ENCODE measurements around the gene PPP1R3G.

Gene PPP1R3G

DNA sequence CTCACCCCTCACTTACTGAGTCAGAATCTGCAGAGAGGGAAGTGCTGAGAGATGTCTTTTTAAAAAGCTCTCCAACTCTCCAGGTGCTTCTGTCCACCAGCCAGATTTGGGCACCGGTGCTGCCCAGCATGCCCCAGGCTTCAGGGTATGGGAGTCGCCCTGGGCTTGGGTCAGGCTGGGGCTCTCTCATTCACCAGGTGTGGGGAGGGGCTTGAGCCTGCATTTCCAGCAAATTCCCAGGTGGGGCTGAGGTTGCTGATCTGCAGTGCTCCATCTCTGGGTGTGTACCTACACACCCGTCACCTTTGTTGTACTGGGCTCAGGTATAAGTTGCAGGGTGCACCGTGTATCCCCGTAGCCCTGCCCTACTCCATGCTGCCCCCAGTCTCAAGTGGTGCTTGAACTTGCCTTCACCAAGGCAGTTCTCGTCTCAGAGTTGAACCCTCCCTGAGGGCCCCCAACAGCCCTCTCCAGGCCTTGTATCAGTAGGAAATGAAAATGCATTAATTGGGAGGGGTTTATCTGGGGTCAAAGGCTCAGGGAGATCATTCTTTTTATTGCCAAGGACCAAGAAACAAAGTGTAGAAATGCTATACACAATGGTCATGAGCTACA, 23.5 kb downstream of the PPP1R3G start:
- H3K4me3 ChIP-seq (ENCODE audit: low read length, poor library complexity, severe bottlenecking), result no peak overlapping the region
- H3K9ac ChIP-seq (ENCODE audit: low read depth, low read length, poor library complexity, severe bottlenecking), result no peak overlapping the region
- H2AFZ ChIP-seq (ENCODE audit: low read length), result no peak overlapping the region
- H3K9me2 ChIP-seq (replicated peaks; ENCODE audit: low read depth, low read length), result no peaks in the 10 kb centered on the region
- no peaks in the 10 kb centered on the region for H3K79me2 ChIP-seq (ENCODE audit: insufficient read depth, low read length)
- H3K4me1 ChIP-seq (ENCODE audit: insufficient read depth, low read length, poor library complexity, severe bottlenecking), result no peaks in the 10 kb centered on the region
- TF ChIP-seq EZH2phosphoT487 (IDR thresholded peaks at IDR 0.05; ENCODE audit: borderline replicate concordance), result no peak
- TF ChIP-seq, protein P1, sequence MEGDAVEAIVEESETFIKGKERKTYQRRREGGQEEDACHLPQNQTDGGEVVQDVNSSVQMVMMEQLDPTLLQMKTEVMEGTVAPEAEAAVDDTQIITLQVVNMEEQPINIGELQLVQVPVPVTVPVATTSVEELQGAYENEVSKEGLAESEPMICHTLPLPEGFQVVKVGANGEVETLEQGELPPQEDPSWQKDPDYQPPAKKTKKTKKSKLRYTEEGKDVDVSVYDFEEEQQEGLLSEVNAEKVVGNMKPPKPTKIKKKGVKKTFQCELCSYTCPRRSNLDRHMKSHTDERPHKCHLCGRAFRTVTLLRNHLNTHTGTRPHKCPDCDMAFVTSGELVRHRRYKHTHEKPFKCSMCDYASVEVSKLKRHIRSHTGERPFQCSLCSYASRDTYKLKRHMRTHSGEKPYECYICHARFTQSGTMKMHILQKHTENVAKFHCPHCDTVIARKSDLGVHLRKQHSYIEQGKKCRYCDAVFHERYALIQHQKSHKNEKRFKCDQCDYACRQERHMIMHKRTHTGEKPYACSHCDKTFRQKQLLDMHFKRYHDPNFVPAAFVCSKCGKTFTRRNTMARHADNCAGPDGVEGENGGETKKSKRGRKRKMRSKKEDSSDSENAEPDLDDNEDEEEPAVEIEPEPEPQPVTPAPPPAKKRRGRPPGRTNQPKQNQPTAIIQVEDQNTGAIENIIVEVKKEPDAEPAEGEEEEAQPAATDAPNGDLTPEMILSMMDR (conservative IDR thresholded peaks at IDR 0.05; ENCODE audit: low read length), result no peak
- no peaks in the 10 kb centered on the region for H3K9me3 ChIP-seq (ENCODE audit: insufficient read depth, low read depth, low read length)
- no peaks in the 10 kb centered on the region for H3K27me3 ChIP-seq (ENCODE audit: insufficient read depth, low read length, poor library complexity, severe bottlenecking)
- no peak overlapping the region for H3K4me2 ChIP-seq (ENCODE audit: low read depth, low read length, poor library complexity, severe bottlenecking)
- no peaks in the 10 kb centered on the region for H3F3A ChIP-seq (ENCODE audit: low read depth)
- no peaks in the 10 kb centered on the region for H4K20me1 ChIP-seq (ENCODE audit: insufficient read depth, low read length, poor library complexity, severe bottlenecking)
- peaks cover 3% of the 10 kb centered on the region; the same call in 1 of the 2 replicates for H3K36me3 ChIP-seq (ENCODE audit: insufficient read depth, low read length)

DNA sequence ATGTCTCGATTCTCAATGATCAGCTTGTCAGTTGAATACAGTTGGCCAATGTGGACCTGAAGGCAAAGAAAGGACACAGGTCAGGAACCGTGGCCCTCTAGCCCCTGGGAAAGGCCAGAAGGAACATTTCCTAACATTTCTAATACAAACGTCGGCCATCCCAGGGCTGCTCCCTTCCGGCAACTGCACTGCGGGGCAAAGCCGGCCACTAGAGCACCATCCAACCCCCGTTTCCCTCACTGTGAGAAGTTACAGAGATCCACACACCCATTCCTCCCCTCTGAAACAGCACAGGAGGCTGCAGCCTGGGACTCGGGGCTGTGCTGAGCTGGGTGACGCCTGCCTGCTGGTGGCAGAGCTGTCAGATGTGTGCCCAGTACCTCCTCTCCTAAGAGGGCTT, 24.3 kb downstream of the PPP1R3G start:
- H3K9ac ChIP-seq (ENCODE audit: low read depth, low read length, poor library complexity, severe bottlenecking), result no peak overlapping the region
- H3F3A ChIP-seq (ENCODE audit: low read depth), result no peaks in the 10 kb centered on the region
- no peak for TF ChIP-seq EZH2phosphoT487 (IDR thresholded peaks at IDR 0.05; ENCODE audit: borderline replicate concordance)
- TF ChIP-seq, protein P1 (conservative IDR thresholded peaks at IDR 0.05; ENCODE audit: low read length), result no peak
- no peaks in the 10 kb centered on the region for H3K79me2 ChIP-seq (ENCODE audit: insufficient read depth, low read length)
- H2AFZ ChIP-seq (ENCODE audit: low read length), result no peak overlapping the region
- no peaks in the 10 kb centered on the region for H3K4me1 ChIP-seq (ENCODE audit: insufficient read depth, low read length, poor library complexity, severe bottlenecking)
- no peaks in the 10 kb centered on the region for H3K9me2 ChIP-seq (replicated peaks; ENCODE audit: low read depth, low read length)
- no peak overlapping the region for H3K4me3 ChIP-seq (ENCODE audit: low read length, poor library complexity, severe bottlenecking)
- no peaks in the 10 kb centered on the region for H3K9me3 ChIP-seq (ENCODE audit: insufficient read depth, low read depth, low read length)
- H3K27me3 ChIP-seq (ENCODE audit: insufficient read depth, low read length, poor library complexity, severe bottlenecking), result no peaks in the 10 kb centered on the region
- H3K4me2 ChIP-seq (ENCODE audit: low read depth, low read length, poor library complexity, severe bottlenecking), result no peak overlapping the region
- H3K36me3 ChIP-seq (ENCODE audit: insufficient read depth, low read length), result peaks cover 3% of the 10 kb centered on the region; the same call in 1 of the 2 replicates
- no peaks in the 10 kb centered on the region for H4K20me1 ChIP-seq (ENCODE audit: insufficient read depth, low read length, poor library complexity, severe bottlenecking)

DNA sequence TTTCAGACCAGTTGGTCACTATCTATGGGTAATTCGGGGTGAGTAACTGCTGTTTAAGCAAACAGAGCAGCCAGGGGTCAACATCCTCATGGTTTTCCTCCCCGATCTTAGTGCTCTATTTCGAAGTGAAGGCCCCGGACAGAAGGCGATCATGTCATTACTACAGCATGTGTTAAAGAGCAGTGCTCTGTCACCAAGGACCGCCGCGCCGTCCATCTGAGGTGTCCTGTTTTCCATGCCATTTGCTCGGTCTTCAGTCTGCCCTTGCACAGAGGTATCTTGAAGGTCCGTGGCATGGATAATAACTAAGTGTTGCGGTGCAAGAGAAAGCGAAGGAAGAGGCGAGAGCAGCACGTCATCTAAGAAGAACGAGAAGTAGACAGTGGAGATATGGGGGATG, 25.1 kb downstream of the PPP1R3G start:
- H3K9me3 ChIP-seq (ENCODE audit: insufficient read depth, low read depth, low read length), result no peaks in the 10 kb centered on the region
- H3K4me2 ChIP-seq (ENCODE audit: low read depth, low read length, poor library complexity, severe bottlenecking), result no peak overlapping the region
- no peak overlapping the region for H3K9ac ChIP-seq (ENCODE audit: low read depth, low read length, poor library complexity, severe bottlenecking)
- no peaks in the 10 kb centered on the region for H3K9me2 ChIP-seq (replicated peaks; ENCODE audit: low read depth, low read length)
- peaks cover 3% of the 10 kb centered on the region; the same call in 1 of the 2 replicates for H3K36me3 ChIP-seq (ENCODE audit: insufficient read depth, low read length)
- no peak for TF ChIP-seq EZH2phosphoT487 (IDR thresholded peaks at IDR 0.05; ENCODE audit: borderline replicate concordance)
- TF ChIP-seq, protein P1 (conservative IDR thresholded peaks at IDR 0.05; ENCODE audit: low read length), result no peak
- no peak overlapping the region for H2AFZ ChIP-seq (ENCODE audit: low read length)
- no peak overlapping the region for H3K4me3 ChIP-seq (ENCODE audit: low read length, poor library complexity, severe bottlenecking)
- H4K20me1 ChIP-seq (ENCODE audit: insufficient read depth, low read length, poor library complexity, severe bottlenecking), result no peaks in the 10 kb centered on the region
- H3K4me1 ChIP-seq (ENCODE audit: insufficient read depth, low read length, poor library complexity, severe bottlenecking), result no peaks in the 10 kb centered on the region
- H3K79me2 ChIP-seq (ENCODE audit: insufficient read depth, low read length), result no peaks in the 10 kb centered on the region
- H3F3A ChIP-seq (ENCODE audit: low read depth), result no peaks in the 10 kb centered on the region
- no peaks in the 10 kb centered on the region for H3K27me3 ChIP-seq (ENCODE audit: insufficient read depth, low read length, poor library complexity, severe bottlenecking)
